Measurements from ENCODE around the gene ADCY2. TPM values are rescaled to one million over a fixed set of nuclear protein-coding genes. Genes with fewer than 3 reads are reported as not detected.

The ADCY2 gene
- total RNA-seq, 1 experiment from 2014 or later: 0.34 TPM

GRCh38 chr5:7663808-7664207 is 267.9 kb downstream of the ADCY2 start:
- POLR2A ChIA-PET (ENCODE audit: low non-redundant PET): no interaction called here

GRCh38 chr5:7664208-7664607 is 268.3 kb downstream of the ADCY2 start:
- no peak for TF ChIP-seq CTCF (conservative IDR thresholded peaks at IDR 0.05; ENCODE audit: low read depth, low read length)
- no peak for TF ChIP-seq EZH2 (IDR thresholded peaks at IDR 0.05; ENCODE audit: borderline replicate concordance, low read depth, low read length, poor library complexity, severe bottlenecking)
- Histone ChIP-seq H3K4me3 (ENCODE audit: low read depth, low read length, poor library complexity, severe bottlenecking) (no peak overlapping the region), H3K4me1 (ENCODE audit: insufficient read depth, low read length, poor library complexity, severe bottlenecking) (no peaks in the 10 kb centered on the region), H3K36me3 (ENCODE audit: insufficient read depth, low read length, poor library complexity, severe bottlenecking) (no peaks in the 10 kb centered on the region), H3K27ac (ENCODE audit: low read depth, low read length, poor library complexity, severe bottlenecking) (no peak overlapping the region), H3K9me3 (ENCODE audit: low read depth, low read length, poor library complexity, severe bottlenecking) (no peaks in the 10 kb centered on the region), H3K27me3 (replicated peaks; ENCODE audit: insufficient read depth, low read depth, low read length, poor library complexity) (no peaks in the 10 kb centered on the region)
- POLR2A ChIA-PET (ENCODE audit: low non-redundant PET): no interaction called here
- no TSS peak for BruUV-seq (replicated peaks)
- intact Hi-C loops (cut with micrococcal nuclease; ENCODE audit: unreplicated experiment): no loop called here
- DNase-seq (ENCODE audit: low spot score): no peak
- CTCF ChIA-PET: no interaction called here

More at GRCh38 chr5:7663808-7664207, 267.9 kb downstream of the ADCY2 start:
- CTCF ChIA-PET: no interaction called here
- H3K27me3 ChIP-seq (replicated peaks; ENCODE audit: insufficient read depth, low read depth, low read length, poor library complexity): no peaks in the 10 kb centered on the region
- no peak overlapping the region for H3K4me3 ChIP-seq (ENCODE audit: low read depth, low read length, poor library complexity, severe bottlenecking)
- H3K9me3 ChIP-seq (ENCODE audit: low read depth, low read length, poor library complexity, severe bottlenecking): no peaks in the 10 kb centered on the region
- no peak overlapping the region for H3K27ac ChIP-seq (ENCODE audit: low read depth, low read length, poor library complexity, severe bottlenecking)
- no peak for DNase-seq (ENCODE audit: low spot score)
- TF ChIP-seq EZH2 (IDR thresholded peaks at IDR 0.05; ENCODE audit: borderline replicate concordance, low read depth, low read length, poor library complexity, severe bottlenecking): no peak
- TF ChIP-seq CTCF (conservative IDR thresholded peaks at IDR 0.05; ENCODE audit: low read depth, low read length): no peak
- H3K36me3 ChIP-seq (ENCODE audit: insufficient read depth, low read length, poor library complexity, severe bottlenecking): no peaks in the 10 kb centered on the region
- no TSS peak for BruUV-seq (replicated peaks)
- H3K4me1 ChIP-seq (ENCODE audit: insufficient read depth, low read length, poor library complexity, severe bottlenecking): no peaks in the 10 kb centered on the region
- intact Hi-C loops (cut with micrococcal nuclease; ENCODE audit: unreplicated experiment): no loop called here

- no peak for TF ChIP-seq CTCF (conservative IDR thresholded peaks at IDR 0.05; ENCODE audit: low read depth, low read length)
- no peak for TF ChIP-seq EZH2 (IDR thresholded peaks at IDR 0.05; ENCODE audit: borderline replicate concordance, low read depth, low read length, poor library complexity, severe bottlenecking)
- H3K36me3 ChIP-seq (ENCODE audit: insufficient read depth, low read length, poor library complexity, severe bottlenecking): no peaks in the 10 kb centered on the region
- ChIA-PET CTCF (no interaction called here), POLR2A (ENCODE audit: low non-redundant PET) (no interaction called here)
- no peak overlapping the region for H3K27ac ChIP-seq (ENCODE audit: low read depth, low read length, poor library complexity, severe bottlenecking)
- H3K9me3 ChIP-seq (ENCODE audit: low read depth, low read length, poor library complexity, severe bottlenecking): no peaks in the 10 kb centered on the region
- H3K27me3 ChIP-seq (replicated peaks; ENCODE audit: insufficient read depth, low read depth, low read length, poor library complexity): no peaks in the 10 kb centered on the region
- H3K4me3 ChIP-seq (ENCODE audit: low read depth, low read length, poor library complexity, severe bottlenecking): no peak overlapping the region
- H3K4me1 ChIP-seq (ENCODE audit: insufficient read depth, low read length, poor library complexity, severe bottlenecking): no peaks in the 10 kb centered on the region
- no peak for DNase-seq (ENCODE audit: low spot score)
- intact Hi-C loops (cut with micrococcal nuclease; ENCODE audit: unreplicated experiment): no loop called here
- no TSS peak for BruUV-seq (replicated peaks)
Observed at GRCh38 chr5:7667216-7667767, 271.4 kb downstream of the ADCY2 start.
